ENCODE results near the gene GNAZ. TPM values are rescaled to one million over a fixed set of nuclear protein-coding genes. Genes with fewer than 3 reads are reported as not detected.
"Not testable (repeated sequence)": the region's sequence is repeated elsewhere in the genome, so short reads cannot be mapped to it uniquely, and the experiment has no call there.

The GNAZ gene
- 0.03 to 0.09 TPM (median 0.04 TPM) in 3 replicates for polyA plus RNA-seq
- not detected for polyA plus RNA-seq (2011; ENCODE audit: low read depth)
- polyA plus RNA-seq (2011; cell fraction: cytosol; rRNA removed), result 0.04 and 0.10 TPM in 2 replicates
- 0.11 and 0.25 TPM in 2 replicates for polyA plus RNA-seq (2011; cell fraction: nucleus; rRNA removed)
- 0.10 TPM in 1 of 2 replicates, not detected in the other for polyA plus RNA-seq (2012; ENCODE audit: low replicate concordance)
- not detected in 3 replicates for polyA minus RNA-seq
- polyA minus RNA-seq (2011; cell fraction: cytosol; rRNA and poly(A)+ RNA removed), result not detected
- polyA minus RNA-seq (2011; cell fraction: nucleus; rRNA and poly(A)+ RNA removed), result not detected in 2 replicates

DNA sequence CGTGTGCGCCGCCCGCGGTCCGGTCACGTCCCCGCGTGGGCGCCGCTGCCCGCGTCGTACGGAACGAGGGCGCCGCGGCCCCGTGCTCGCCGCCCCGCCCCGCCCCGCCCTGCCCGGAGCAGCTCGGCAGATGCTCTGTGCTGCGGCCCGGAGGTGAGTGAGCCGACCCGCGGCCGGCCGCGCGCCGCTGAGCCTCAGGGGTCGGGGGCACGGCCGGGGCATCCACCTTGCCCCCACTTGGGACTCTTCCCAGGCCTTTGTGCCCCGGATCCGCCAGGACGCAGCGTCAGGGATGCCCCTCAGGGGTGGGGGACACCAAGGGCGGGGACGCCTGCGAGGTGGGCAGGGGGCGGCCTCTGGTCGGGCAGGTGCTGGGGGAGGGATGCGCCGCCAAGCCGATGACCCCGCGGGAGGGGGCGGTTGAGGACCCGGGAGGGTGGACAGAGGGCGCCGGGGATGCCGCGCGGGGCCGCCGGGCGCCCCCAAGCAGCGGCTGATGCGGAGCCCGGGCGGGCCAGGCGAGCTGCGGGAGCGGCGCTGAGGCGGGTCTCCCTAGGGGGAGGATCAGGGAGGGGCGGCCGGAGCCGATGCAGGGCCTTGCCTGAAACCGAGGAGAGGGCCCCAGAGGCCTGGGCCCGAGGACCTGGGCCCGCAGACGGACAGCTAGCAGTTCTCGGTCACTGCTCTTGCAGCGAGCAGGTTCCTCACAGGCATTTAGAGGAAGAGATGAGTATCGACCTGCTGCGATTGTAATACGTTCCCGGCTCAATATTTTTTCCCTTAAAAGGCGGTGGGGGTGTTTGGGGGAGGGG is at the start of gene GNAZ:
TSS of gene GNAZ (plus strand) at position 102 of the 812 bp plus-strand sequence. CDS start 25,177 bp downstream, outside the sequence.
- Histone ChIP-seq H3K79me2 (ENCODE audit: control insufficient read depth, insufficient read depth, low read length) (no peaks in the 10 kb centered on the region), H3K4me2 (ENCODE audit: control insufficient read depth, extremely low read depth, insufficient read depth, low read depth, low read length) (peak within 1 kb of the TSS; percentile 89), H4K20me1 (ENCODE audit: control insufficient read depth, extremely low read depth, insufficient read depth, low read length) (no peaks in the 10 kb centered on the region), H3K27ac (ENCODE audit: control insufficient read depth, insufficient read depth, low read length) (no peak within 1 kb of the TSS), H3K9ac (ENCODE audit: control insufficient read depth, extremely low read depth, insufficient read depth, low read length) (no peak within 1 kb of the TSS), H3K36me3 (ENCODE audit: control insufficient read depth in 2 of 2, extremely low read depth in 1 of 2, insufficient read depth in 2 of 2, low read length in 2 of 2) (no peaks in the 10 kb centered on the region), H3K27me3 (ENCODE audit: control insufficient read depth, extremely low read depth, insufficient read depth, low read length) (peaks cover 39% of the 10 kb centered on the region), H2AFZ (ENCODE audit: control insufficient read depth, low read length) (peak within 1 kb of the TSS; percentile 81), H3K4me1 (ENCODE audit: control insufficient read depth, extremely low read depth, insufficient read depth, low read length) (peaks cover 3% of the 10 kb centered on the region), H3K4me3 (ENCODE audit: control insufficient read depth in 2 of 3, extremely low read depth in 1 of 3, insufficient read depth in 2 of 3, low read depth in 1 of 3, low read length in 3 of 3) (peak within 1 kb of the TSS; percentile 39 to 66 (median 60)), H3K9me1 (ENCODE audit: control insufficient read depth, extremely low read depth, insufficient read depth, low read length) (no peaks in the 10 kb centered on the region), H3K9me3 (ENCODE audit: control insufficient read depth, low read depth, low read length) (no peaks in the 10 kb centered on the region)
- dilution Hi-C loops (cut with MboI; ENCODE audit: extremely low pct_ligation_motif_present, low sequenced_read_pairs), result no loop called here
- DNase-seq (ENCODE audit: low read depth, low spot score) (no peak), FAIRE-seq (no peak)
- peak; percentile 50 for TF ChIP-seq EZH2 (IDR thresholded peaks at IDR 0.05; ENCODE audit: low read length)
- TF ChIP-seq CTCF (optimal IDR thresholded peaks at IDR 0.05 in 1 of 3, IDR thresholded peaks at IDR 0.05 in 1 of 3, conservative IDR thresholded peaks at IDR 0.05 in 1 of 3; ENCODE audit: extremely low read depth in 1 of 3, insufficient read depth in 2 of 3, low read length in 3 of 3), result no peak

DNA sequence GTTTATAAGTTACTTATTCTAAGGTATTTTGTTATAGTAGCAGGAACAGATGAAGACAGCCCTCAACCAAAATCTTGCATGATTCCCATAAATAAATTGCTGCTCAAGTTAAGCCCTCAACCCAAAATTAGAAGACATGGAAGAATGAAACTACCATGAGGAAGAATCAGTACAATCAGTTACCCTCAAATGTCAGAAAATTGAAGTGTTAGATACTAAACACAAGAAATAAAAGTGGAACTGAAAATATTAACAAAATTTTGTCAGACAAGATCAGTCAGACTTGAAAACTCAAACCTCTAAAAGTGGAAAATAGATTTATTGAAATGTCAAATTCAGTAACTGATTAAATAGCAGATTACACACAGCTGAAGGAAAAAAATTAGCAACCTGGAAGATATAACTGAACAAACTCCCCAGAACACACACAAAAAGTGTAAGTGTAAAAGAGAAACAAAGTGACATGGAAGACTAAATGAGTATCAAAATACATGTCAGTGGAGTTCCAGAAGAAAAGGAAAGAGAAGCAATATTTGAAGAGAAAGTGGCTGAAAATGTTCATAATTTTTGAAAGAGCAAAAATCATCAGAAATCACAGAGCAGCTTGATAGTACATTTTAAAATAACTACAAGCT is 49.5 kb upstream of the GNAZ start:
- Histone ChIP-seq H3K27me3 (ENCODE audit: control insufficient read depth, extremely low read depth, insufficient read depth, low read length) (no peaks in the 10 kb centered on the region), H3K27ac (ENCODE audit: control insufficient read depth, insufficient read depth, low read length) (no peak overlapping the region), H4K20me1 (ENCODE audit: control insufficient read depth, extremely low read depth, insufficient read depth, low read length) (no peaks in the 10 kb centered on the region), H3K4me3 (ENCODE audit: control insufficient read depth in 2 of 3, extremely low read depth in 1 of 3, insufficient read depth in 2 of 3, low read depth in 1 of 3, low read length in 3 of 3) (no peak overlapping the region), H3K9me1 (ENCODE audit: control insufficient read depth, extremely low read depth, insufficient read depth, low read length) (no peaks in the 10 kb centered on the region), H3K4me1 (ENCODE audit: control insufficient read depth, extremely low read depth, insufficient read depth, low read length) (no peaks in the 10 kb centered on the region), H3K36me3 (ENCODE audit: control insufficient read depth in 2 of 2, extremely low read depth in 1 of 2, insufficient read depth in 2 of 2, low read length in 2 of 2) (no peaks in the 10 kb centered on the region), H3K9me3 (ENCODE audit: control insufficient read depth, low read depth, low read length) (no peaks in the 10 kb centered on the region), H3K9ac (ENCODE audit: control insufficient read depth, extremely low read depth, insufficient read depth, low read length) (no peak overlapping the region), H2AFZ (ENCODE audit: control insufficient read depth, low read length) (no peak overlapping the region), H3K4me2 (ENCODE audit: control insufficient read depth, extremely low read depth, insufficient read depth, low read depth, low read length) (no peak overlapping the region), H3K79me2 (ENCODE audit: control insufficient read depth, insufficient read depth, low read length) (no peaks in the 10 kb centered on the region)
- no peak for DNase-seq (ENCODE audit: low read depth, low spot score)
- FAIRE-seq, result no peak
- dilution Hi-C loops (cut with MboI; ENCODE audit: extremely low pct_ligation_motif_present, low sequenced_read_pairs), result no loop called here
- TF ChIP-seq CTCF (optimal IDR thresholded peaks at IDR 0.05 in 1 of 3, IDR thresholded peaks at IDR 0.05 in 1 of 3, conservative IDR thresholded peaks at IDR 0.05 in 1 of 3; ENCODE audit: extremely low read depth in 1 of 3, insufficient read depth in 2 of 3, low read length in 3 of 3), result no peak
- no peak for TF ChIP-seq EZH2 (IDR thresholded peaks at IDR 0.05; ENCODE audit: low read length)

GRCh38 chr22:23021660-23022353 is 48.5 kb upstream of the GNAZ start:
- H3K27ac ChIP-seq (ENCODE audit: control insufficient read depth, insufficient read depth, low read length); dilution Hi-C loops (cut with MboI; ENCODE audit: extremely low pct_ligation_motif_present, low sequenced_read_pairs); H3K36me3 ChIP-seq (ENCODE audit: control insufficient read depth in 2 of 2, extremely low read depth in 1 of 2, insufficient read depth in 2 of 2, low read length in 2 of 2); H3K4me2 ChIP-seq (ENCODE audit: control insufficient read depth, extremely low read depth, insufficient read depth, low read depth, low read length); DNase-seq (ENCODE audit: low read depth, low spot score); H3K4me1 ChIP-seq (ENCODE audit: control insufficient read depth, extremely low read depth, insufficient read depth, low read length); FAIRE-seq; H3K4me3 ChIP-seq (ENCODE audit: control insufficient read depth in 2 of 3, extremely low read depth in 1 of 3, insufficient read depth in 2 of 3, low read depth in 1 of 3, low read length in 3 of 3); H2AFZ ChIP-seq (ENCODE audit: control insufficient read depth, low read length); H3K27me3 ChIP-seq (ENCODE audit: control insufficient read depth, extremely low read depth, insufficient read depth, low read length); H3K9me3 ChIP-seq (ENCODE audit: control insufficient read depth, low read depth, low read length); H3K9me1 ChIP-seq (ENCODE audit: control insufficient read depth, extremely low read depth, insufficient read depth, low read length); H3K9ac ChIP-seq (ENCODE audit: control insufficient read depth, extremely low read depth, insufficient read depth, low read length); H3K79me2 ChIP-seq (ENCODE audit: control insufficient read depth, insufficient read depth, low read length); H4K20me1 ChIP-seq (ENCODE audit: control insufficient read depth, extremely low read depth, insufficient read depth, low read length): not testable (repeated sequence)

Data from keratinocyte (primary cell).